C1 segment of cervical spinal cord (tissue), 14 donors: ENCODE measurements around the gene TTC3.
A peak's percentile ranks its signal among the peaks of the same experiment; 100 is the strongest.
"Not testable (repeated sequence)": the region's sequence is repeated elsewhere in the genome, so short reads cannot be mapped to it uniquely, and the experiment has no call there.

Experiments used
- DNase-seq, 14 donors: peaks; one replicate each; lab custom pipeline; 2025; lab: John Stamatoyannopoulos, UW

TTC3 gene

GRCh38 chr21:37072988-37073416 lies at the start of gene TTC3, which contains the start of gene PIGP:
Gene TTC3 (plus strand): TSS chr21:37073254. CDS start chr21:37087258, 14,004 bp downstream.
Gene PIGP (minus strand): TSS chr21:37073071. CDS start chr21:37072515, 556 bp downstream.
- DNase-seq = peak in 13 of 14 donors; percentile 77 to 99 (median 93)

GRCh38 chr21:37026499-37026898 lies 46.6 kb upstream of the TTC3 start:
- DNase-seq = no peak

GRCh38 chr21:37028570-37028969 lies 44.5 kb upstream of the TTC3 start:
- no peak for DNase-seq

- no peak for DNase-seq
Observed at GRCh38 chr21:37030864-37031263, 42.2 kb upstream of the TTC3 start.

GRCh38 chr21:37032293-37032692 lies 40.8 kb upstream of the TTC3 start:
- DNase-seq = no peak

GRCh38 chr21:37032877-37033471 lies 40.1 kb upstream of the TTC3 start:
- DNase-seq = peak in 1 of 14 donors; percentile 1

- not testable (repeated sequence) for DNase-seq
Observed at GRCh38 chr21:37034394-37034793, 38.7 kb upstream of the TTC3 start.

GRCh38 chr21:37036177-37036576 lies 36.9 kb upstream of the TTC3 start:
- no peak for DNase-seq

GRCh38 chr21:37039411-37040075 lies 33.5 kb upstream of the TTC3 start:
- DNase-seq = no peak

GRCh38 chr21:37040212-37040611 lies 32.8 kb upstream of the TTC3 start:
- no peak for DNase-seq

- DNase-seq = no peak
Observed at GRCh38 chr21:37041706-37042271, 31.3 kb upstream of the TTC3 start.

GRCh38 chr21:37043818-37044217 lies 29.2 kb upstream of the TTC3 start:
- no peak for DNase-seq

GRCh38 chr21:37044643-37045042 lies 28.4 kb upstream of the TTC3 start:
- no peak for DNase-seq

GRCh38 chr21:37045149-37045548 lies 27.9 kb upstream of the TTC3 start:
- DNase-seq = no peak

GRCh38 chr21:37045556-37045955 lies 27.5 kb upstream of the TTC3 start:
- no peak for DNase-seq

GRCh38 chr21:37047079-37047478 lies 26.0 kb upstream of the TTC3 start:
- DNase-seq = no peak

GRCh38 chr21:37049741-37050140 lies 23.3 kb upstream of the TTC3 start:
- not testable (repeated sequence) for DNase-seq

- no peak for DNase-seq
Observed at GRCh38 chr21:37055271-37055855, 17.7 kb upstream of the TTC3 start.

- no peak for DNase-seq
Observed at GRCh38 chr21:37057614-37058013, 15.4 kb upstream of the TTC3 start.

GRCh38 chr21:37058261-37058660 lies 14.8 kb upstream of the TTC3 start:
- DNase-seq = no peak

GRCh38 chr21:37059181-37059580 lies 13.9 kb upstream of the TTC3 start:
- DNase-seq = no peak

GRCh38 chr21:37060296-37060695 lies 12.8 kb upstream of the TTC3 start:
- DNase-seq = peak in 4 of 14 donors; percentile 6 to 58 (median 32)
